Right ventricle myocardium inferior (tissue), 1 donor: ENCODE data around the gene LDOC1. TPM values are rescaled to one million over a fixed set of nuclear protein-coding genes. Genes with fewer than 3 reads are reported as not detected.
"Not testable (repeated sequence)": the region's sequence is repeated elsewhere in the genome, so short reads cannot be mapped to it uniquely, and the experiment has no call there.

Experiments
- ATAC-seq: fragments of 200-7000 bp; cut with Tn5 transposase; one replicate; pipeline ENCODE4 v1.9.1; 2020; ENCODE audit warnings: mild to moderate bottlenecking, moderate library complexity
- DNase-seq: peaks from one replicate; pipeline ENCODE4 v3.0.0; 2021; ENCODE audit errors: missing footprints
- intact Hi-C: fragments of 100-400 bp; cut with DNase I; formaldehyde crosslinking; loops from one replicate; pipeline ENCODE4 v1.11.0; 2022
- long read RNA-seq: library from polyadenylated mRNA; unstranded; transcript quantifications from one replicate; pipeline ENCODE4 v2.0.0, GENCODE V29; 2021
- total RNA-seq: library from RNA; stranded (reverse); fragmentation: NEBNext Ultra II Directional; extraction: Animal tissue kit (Norgen Biotek cat#: 25700); gene quantifications from one replicate; pipeline ENCODE4 v1.2.1, GENCODE V29; 2021
- donor health status: DM: no; HTN: yes; CAD: no; lungs with severe emphysema.

Gene LDOC1
- 4.8 TPM for total RNA-seq
- long read RNA-seq: 0 reads

GRCh38 chrX:141176586-141177451, at the start of gene LDOC1:
TSS of gene LDOC1 (minus strand) at chrX:141177129. CDS start at chrX:141177021, 108 bp downstream.
- peak; percentile 81 for DNase-seq
- ATAC-seq: peak; percentile 95
- intact Hi-C loops: no loop called here

- intact Hi-C loops: no loop called here
- no peak for ATAC-seq
- no peak for DNase-seq
Observed at GRCh38 chrX:141221611-141222010, 44.7 kb upstream of the LDOC1 start.

- no peak for DNase-seq
- ATAC-seq: no peak
- intact Hi-C loops: no loop called here
Observed at GRCh38 chrX:141220342-141221008, 43.5 kb upstream of the LDOC1 start.

GRCh38 chrX:141214196-141214595, 37.3 kb upstream of the LDOC1 start:
- ATAC-seq: no peak
- DNase-seq: no peak
- intact Hi-C loops: no loop called here

- ATAC-seq: no peak
- no peak for DNase-seq
- intact Hi-C loops: no loop called here
Observed at GRCh38 chrX:141201962-141202361, 25.0 kb upstream of the LDOC1 start.

GRCh38 chrX:141188573-141188972, 11.6 kb upstream of the LDOC1 start:
- intact Hi-C loops, DNase-seq, ATAC-seq: not testable (repeated sequence)

GRCh38 chrX:141185366-141185765, 8.4 kb upstream of the LDOC1 start:
- no peak for DNase-seq
- intact Hi-C loops: no loop called here
- no peak for ATAC-seq

- DNase-seq: no peak
- ATAC-seq: no peak
- intact Hi-C loops: no loop called here
Observed at GRCh38 chrX:141183000-141183399, 6.1 kb upstream of the LDOC1 start.

GRCh38 chrX:141180851-141181250, 3.9 kb upstream of the LDOC1 start:
- intact Hi-C loops: no loop called here
- ATAC-seq (no peak), DNase-seq (no peak)

- intact Hi-C loops: no loop called here
- no peak for DNase-seq
- no peak for ATAC-seq
Observed at GRCh38 chrX:141175786-141176185, 1.1 kb downstream of the LDOC1 start.

GRCh38 chrX:141164406-141164805, 12.5 kb downstream of the LDOC1 start:
- intact Hi-C loops: no loop called here
- no peak for DNase-seq

GRCh38 chrX:141158084-141158483, 18.8 kb downstream of the LDOC1 start:
- no peak for DNase-seq
- no peak for ATAC-seq
- intact Hi-C loops: no loop called here

More at GRCh38 chrX:141164406-141164805, 12.5 kb downstream of the LDOC1 start:
- no peak for ATAC-seq

- ATAC-seq, DNase-seq, intact Hi-C loops: not testable (repeated sequence)
Observed at GRCh38 chrX:141155231-141155630, 21.7 kb downstream of the LDOC1 start.

- intact Hi-C loops: no loop called here
- DNase-seq (no peak), ATAC-seq (no peak)
Observed at GRCh38 chrX:141142946-141143345, 34.0 kb downstream of the LDOC1 start.

GRCh38 chrX:141133272-141133671, 43.7 kb downstream of the LDOC1 start:
- ATAC-seq (no peak), DNase-seq (no peak)
- intact Hi-C loops: no loop called here

GRCh38 chrX:141127146-141127545, 49.8 kb downstream of the LDOC1 start:
- no peak for DNase-seq
- ATAC-seq: no peak
- intact Hi-C loops: no loop called here
